ENCODE results near the gene ZBED4. TPM values are rescaled to one million over a fixed set of nuclear protein-coding genes. Genes with fewer than 3 reads are reported as not detected.

Gene ZBED4
- total RNA-seq, 1 experiment from 2014 or later, result 12.8 TPM

GRCh38 chr22:49937758-49938564 is 84.3 kb downstream of the ZBED4 start:
- DNase-seq (ENCODE audit: low spot score), result no peak
- in situ Hi-C loops (cut with HindIII; ENCODE audit: low sequenced_read_pairs), result no loop called here

GRCh38 chr22:49938565-49939136 is 85.0 kb downstream of the ZBED4 start:
- in situ Hi-C loops (cut with HindIII; ENCODE audit: low sequenced_read_pairs), result no loop called here

More at GRCh38 chr22:49938565-49939136, 85.0 kb downstream of the ZBED4 start:
- no peak for DNase-seq (ENCODE audit: low spot score)

Other genes starting within 250 kb of the ZBED4 start
- gene BRD1, start 26.0 kb upstream of the ZBED4 start, total RNA-seq (2014; rRNA removed; shearing (Covaris generic)), result 19.3 and 27.5 TPM in 2 replicates
- 23.8 and 24.1 TPM in 2 replicates for gene ALG12, start 64.6 kb downstream of the ZBED4 start, total RNA-seq (2014; rRNA removed; shearing (Covaris generic))
- 85.5 and 121 TPM in 2 replicates for gene CRELD2, start 64.8 kb downstream of the ZBED4 start, total RNA-seq (2014; rRNA removed; shearing (Covaris generic))
- 106 and 157 TPM in 2 replicates for gene PIM3, start 106.9 kb downstream of the ZBED4 start, total RNA-seq (2014; rRNA removed; shearing (Covaris generic))
- gene IL17REL, start 158.9 kb downstream of the ZBED4 start, total RNA-seq (2014; rRNA removed; shearing (Covaris generic)), result not detected in 2 replicates
- not detected in 2 replicates for gene TTLL8, start 204.5 kb downstream of the ZBED4 start, total RNA-seq (2014; rRNA removed; shearing (Covaris generic))
- gene MLC1, start 231.6 kb downstream of the ZBED4 start, total RNA-seq (2014; rRNA removed; shearing (Covaris generic)), result not detected in 2 replicates
- gene MOV10L1, start 236.2 kb downstream of the ZBED4 start, total RNA-seq (2014; rRNA removed; shearing (Covaris generic)), result not detected in 2 replicates

Data from G401 (cell line).